ELR (cell line): ENCODE data around the gene IPCEF1.

Source experiments
- DNase-seq: peaks from one replicate; pipeline ENCODE4 v3.0.0-alpha.2; 2015; ENCODE audit warnings: low read depth

IPCEF1 gene

GRCh38 chr6:154292855-154293519 lies 63.6 kb downstream of the IPCEF1 start:
- peak; percentile 91 for DNase-seq

GRCh38 chr6:154292066-154292465 lies 64.5 kb downstream of the IPCEF1 start:
- peak; percentile 57 for DNase-seq

GRCh38 chr6:154289818-154290508 lies 66.6 kb downstream of the IPCEF1 start:
- DNase-seq = no peak

- no peak for DNase-seq
These were observed 70.8 kb downstream of the IPCEF1 start for GRCh38 chr6:154285826-154286225.

- no peak for DNase-seq
These were observed 72.2 kb downstream of the IPCEF1 start for GRCh38 chr6:154284313-154284853.

- DNase-seq = no peak
These were observed 76.1 kb downstream of the IPCEF1 start for GRCh38 chr6:154280521-154280920.

GRCh38 chr6:154277629-154278017 lies 79.0 kb downstream of the IPCEF1 start:
- DNase-seq = no peak

- peak; percentile 61 for DNase-seq
These were observed 79.6 kb downstream of the IPCEF1 start for GRCh38 chr6:154276810-154277628.

GRCh38 chr6:154274168-154274567 lies 82.4 kb downstream of the IPCEF1 start:
- no peak for DNase-seq

- DNase-seq = no peak
These were observed 88.1 kb downstream of the IPCEF1 start for GRCh38 chr6:154268486-154268885.

GRCh38 chr6:154267508-154268106 lies 89.0 kb downstream of the IPCEF1 start:
- DNase-seq = no peak

- no peak for DNase-seq
These were observed 90.0 kb downstream of the IPCEF1 start for GRCh38 chr6:154266560-154267099.

- no peak for DNase-seq
These were observed 94.8 kb downstream of the IPCEF1 start for GRCh38 chr6:154261688-154262397.

GRCh38 chr6:154258064-154258757 lies 98.4 kb downstream of the IPCEF1 start:
- no peak for DNase-seq

GRCh38 chr6:154257067-154257466 lies 99.5 kb downstream of the IPCEF1 start:
- no peak for DNase-seq

GRCh38 chr6:154252678-154253077 lies 103.9 kb downstream of the IPCEF1 start:
- DNase-seq = no peak

GRCh38 chr6:154251116-154251515 lies 105.5 kb downstream of the IPCEF1 start:
- DNase-seq = peak; percentile 24

- no peak for DNase-seq
These were observed 106.9 kb downstream of the IPCEF1 start for GRCh38 chr6:154249499-154250298.

GRCh38 chr6:154247119-154247861 lies 109.3 kb downstream of the IPCEF1 start:
- no peak for DNase-seq
